SK-N-SH treated with all-trans-retinoic acid at 6 μM for 48 hours (cell line): ENCODE data around the gene RNF44.

ENCODE experiments used
- ATAC-seq: fragments of 200-7000 bp; cut with Tn5 transposase; 3 replicates; pipeline ENCODE4 v1.9.1; 2020; ENCODE audit warnings: mild to moderate bottlenecking, moderate library complexity
- ARNTL ChIP-seq: fragments of 450-650 bp; formaldehyde crosslinking; IDR thresholded peaks from 2 replicates; pipeline ENCODE4 v1.5.0; 2020; ENCODE audit warnings: low read depth, mild to moderate bottlenecking, moderate library complexity, borderline replicate concordance
- BACH2 ChIP-seq: fragments of 250-450 bp; sonication (Bioruptor Pico); IDR thresholded peaks from 2 replicates; pipeline ENCODE4 v1.9.0; 2021; ENCODE audit warnings: mild to moderate bottlenecking, borderline replicate concordance
- CREB5 ChIP-seq: fragments of 250-450 bp; sonication (Bioruptor Pico); IDR thresholded peaks from 2 replicates; pipeline ENCODE4 v1.5.1; 2020; ENCODE audit warnings: low read depth, mild to moderate bottlenecking, moderate library complexity
- CSDC2 ChIP-seq: fragments of 250-450 bp; sonication (Bioruptor Pico); IDR thresholded peaks from 2 replicates; pipeline ENCODE4 v1.5.0; 2020; ENCODE audit warnings: mild to moderate bottlenecking, moderate library complexity
- CSRNP3 ChIP-seq: fragments of 250-450 bp; sonication (Bioruptor Pico); IDR thresholded peaks from 2 replicates; pipeline ENCODE4 v1.5.1; 2021; ENCODE audit warnings: mild to moderate bottlenecking, moderate library complexity
- ESRRG ChIP-seq: fragments of 250-450 bp; sonication (Bioruptor Pico); IDR thresholded peaks from 2 replicates; pipeline ENCODE4 v1.6.1; 2021; ENCODE audit warnings: mild to moderate bottlenecking
- GLIS3 ChIP-seq: fragments of 250-450 bp; sonication (Bioruptor Pico); IDR thresholded peaks from 2 replicates; pipeline ENCODE4 v1.5.0; 2020; ENCODE audit warnings: mild to moderate bottlenecking, moderate library complexity
- ISL1 ChIP-seq: fragments of 250-450 bp; sonication (Bioruptor Pico); IDR thresholded peaks from 2 replicates; pipeline ENCODE4 v2.1.2; 2022; ENCODE audit warnings: mild to moderate bottlenecking, moderate library complexity
- OSR1 ChIP-seq: fragments of 250-450 bp; sonication (Bioruptor Pico); IDR thresholded peaks from 2 replicates; pipeline ENCODE4 v1.8.0; 2022; ENCODE audit warnings: moderate library complexity, mild to moderate bottlenecking, inconsistent platforms
- PATZ1 ChIP-seq: fragments of 250-450 bp; sonication (Bioruptor Pico); IDR thresholded peaks from 2 replicates; pipeline ENCODE4 v1.8.0; 2020; ENCODE audit warnings: mild to moderate bottlenecking, moderate library complexity, borderline replicate concordance
- PPARA ChIP-seq: fragments of 250-450 bp; sonication (Bioruptor Pico); IDR thresholded peaks from 2 replicates; pipeline ENCODE4 v1.5.0; 2020; ENCODE audit warnings: mild to moderate bottlenecking, borderline replicate concordance
- RARB ChIP-seq: fragments of 250-450 bp; sonication (Bioruptor Pico); IDR thresholded peaks from 2 replicates; pipeline ENCODE4 v1.8.0; 2021; ENCODE audit warnings: mild to moderate bottlenecking, moderate library complexity
- SNAI2 ChIP-seq: fragments of 250-450 bp; sonication (Bioruptor Pico); IDR thresholded peaks from 2 replicates; pipeline ENCODE4 v1.5.0; 2020; ENCODE audit warnings: mild to moderate bottlenecking, moderate library complexity
- TCF4 ChIP-seq: fragments of 250-450 bp; sonication (Bioruptor Pico); IDR thresholded peaks from 2 replicates; pipeline ENCODE4 v1.8.0; 2021; ENCODE audit warnings: mild to moderate bottlenecking, moderate library complexity, borderline replicate concordance
- TOX ChIP-seq: fragments of 250-450 bp; sonication (Bioruptor Pico); IDR thresholded peaks from 2 replicates; pipeline ENCODE4 v1.8.0; 2021; ENCODE audit warnings: mild to moderate bottlenecking, moderate library complexity, borderline replicate concordance
- ZC3H10 ChIP-seq: fragments of 250-450 bp; sonication (Bioruptor Pico); IDR thresholded peaks from 2 replicates; pipeline ENCODE4 v1.5.1; 2021; ENCODE audit warnings: mild to moderate bottlenecking, moderate library complexity
- ZNF565 ChIP-seq: fragments of 450-650 bp; formaldehyde crosslinking; conservative IDR thresholded peaks from 2 replicates; pipeline ENCODE4 v1.5.0; 2020; ENCODE audit warnings: low read depth, mild to moderate bottlenecking, moderate library complexity
- ZNF70 ChIP-seq: fragments of 450-650 bp; formaldehyde crosslinking; IDR thresholded peaks from 2 replicates; pipeline ENCODE4 v1.5.0; 2020; ENCODE audit warnings: mild to moderate bottlenecking, moderate library complexity
- ZNF8 ChIP-seq: fragments of 450-650 bp; formaldehyde crosslinking; IDR thresholded peaks from 2 replicates; pipeline ENCODE4 v1.5.0; 2020; ENCODE audit warnings: mild to moderate bottlenecking, moderate library complexity

The RNF44 gene

GRCh38 chr5:176577312-176578176, 40.3 kb upstream of the RNF44 start:
- no peak for TF ChIP-seq PPARA (CRISPR knock-in tag)
- no peak for TF ChIP-seq BACH2
- no peak for TF ChIP-seq ZNF8 (CRISPR knock-in tag)
- TF ChIP-seq ESRRG (CRISPR knock-in tag), result no peak
- no peak for TF ChIP-seq CSRNP3 (CRISPR knock-in tag)
- no peak for TF ChIP-seq ARNTL (CRISPR knock-in tag)
- no peak for TF ChIP-seq OSR1 (CRISPR knock-in tag)
- no peak for TF ChIP-seq ISL1 (CRISPR knock-in tag)
- TF ChIP-seq GLIS3, result no peak
- TF ChIP-seq PATZ1 (CRISPR knock-in tag), result no peak
- TF ChIP-seq TCF4 (CRISPR knock-in tag), result no peak
- ATAC-seq, result no peak

GRCh38 chr5:176575488-176576422, 38.6 kb upstream of the RNF44 start:
- ATAC-seq, result no peak
- no peak for TF ChIP-seq ZNF8 (CRISPR knock-in tag)
- no peak for TF ChIP-seq SNAI2 (CRISPR knock-in tag)

- ATAC-seq, result no peak
- TF ChIP-seq TOX (CRISPR knock-in tag) (no peak), BACH2 (no peak), ARNTL (CRISPR knock-in tag) (no peak), PATZ1 (CRISPR knock-in tag) (no peak), CSDC2 (CRISPR knock-in tag) (no peak), GLIS3 (no peak), ZNF70 (CRISPR knock-in tag) (no peak), SNAI2 (CRISPR knock-in tag) (no peak), ZNF565 (CRISPR knock-in tag) (no peak), RARB (CRISPR knock-in tag) (no peak), ZC3H10 (CRISPR knock-in tag) (no peak)
Observed at GRCh38 chr5:176575066-176575465, 37.9 kb upstream of the RNF44 start.

GRCh38 chr5:176574297-176574591, 37.0 kb upstream of the RNF44 start:
- TF ChIP-seq CREB5 (CRISPR knock-in tag) (no peak), GLIS3 (no peak)
- ATAC-seq, result peak; percentile 7; the same call in 1 of the 3 replicates
